ENCODE data around the gene PID1. TPM values are rescaled to one million over a fixed set of nuclear protein-coding genes. Genes with fewer than 3 reads are reported as not detected.

Gene PID1
- total RNA-seq, 1 experiment from 2014 or later, result 2.9 TPM

- intact Hi-C loops (cut with micrococcal nuclease; ENCODE audit: unreplicated experiment) (no loop called here), in situ Hi-C loops (cut with HindIII; ENCODE audit: low pct_unique_long_range_greater_than_20kb, low sequenced_read_pairs) (no loop called here)
- Histone ChIP-seq H3K4me3 (ENCODE audit: low read depth in 2 of 2, low read length in 2 of 2) (no peak overlapping the region), H3K36me3 (ENCODE audit: control insufficient read depth, insufficient read depth, low read length) (no peaks in the 10 kb centered on the region), H3K27ac (ENCODE audit: low read length) (no peak overlapping the region), H3K27me3 (ENCODE audit: control insufficient read depth, insufficient read depth, low read length) (no peaks in the 10 kb centered on the region), H3K4me1 (ENCODE audit: control insufficient read depth, insufficient read depth, low read length) (no peaks in the 10 kb centered on the region), H3K9me3 (ENCODE audit: control insufficient read depth, insufficient read depth, low read depth, low read length) (no peaks in the 10 kb centered on the region)
- ATAC-seq (no peak), DNase-seq (ENCODE audit: low read depth, low spot score) (no peak)
- POLR2A ChIA-PET, result interaction anchor here (0.7 kb wide), 1 partner anchor 1567 kb away, joined by 5 read pairs; no protein-coding TSS in a partner anchor
- CTCF ChIA-PET, result no interaction called here
- no TSS peak for BruUV-seq (replicated peaks)
- TF ChIP-seq SIN3A (IDR thresholded peaks at IDR 0.05; ENCODE audit: borderline replicate concordance, insufficient read depth, low read depth, low read length) (no peak), CTCF (IDR thresholded peaks at IDR 0.05) (no peak), REST (IDR thresholded peaks at IDR 0.05; ENCODE audit: insufficient read depth in 1 of 2, low read depth in 2 of 2, low read length in 1 of 2) (no peak), POLR2AphosphoS5 (IDR thresholded peaks at IDR 0.05; ENCODE audit: low read depth, low read length) (no peak), TCF7L2 (IDR thresholded peaks at IDR 0.05; ENCODE audit: low read depth, low read length) (no peak)
Observed at GRCh38 chr2:229202646-229203045, 68.4 kb downstream of the PID1 start.

- DNase-seq (ENCODE audit: low read depth, low spot score) (no peak), ATAC-seq (no peak)
- POLR2A ChIA-PET, result no interaction called here
Observed at GRCh38 chr2:229201521-229201920, 69.6 kb downstream of the PID1 start.

More at GRCh38 chr2:229201521-229201920, 69.6 kb downstream of the PID1 start:
- no TSS peak for BruUV-seq (replicated peaks)
- Histone ChIP-seq H3K27me3 (ENCODE audit: control insufficient read depth, insufficient read depth, low read length) (no peaks in the 10 kb centered on the region), H3K4me1 (ENCODE audit: control insufficient read depth, insufficient read depth, low read length) (no peaks in the 10 kb centered on the region), H3K9me3 (ENCODE audit: control insufficient read depth, insufficient read depth, low read depth, low read length) (no peaks in the 10 kb centered on the region), H3K27ac (ENCODE audit: low read length) (no peak overlapping the region), H3K36me3 (ENCODE audit: control insufficient read depth, insufficient read depth, low read length) (no peaks in the 10 kb centered on the region), H3K4me3 (ENCODE audit: low read depth in 2 of 2, low read length in 2 of 2) (no peak overlapping the region)
- CTCF ChIA-PET, result no interaction called here
- intact Hi-C loops (cut with micrococcal nuclease; ENCODE audit: unreplicated experiment), result no loop called here
- TF ChIP-seq SIN3A (IDR thresholded peaks at IDR 0.05; ENCODE audit: borderline replicate concordance, insufficient read depth, low read depth, low read length), result no peak
- no peak for TF ChIP-seq TCF7L2 (IDR thresholded peaks at IDR 0.05; ENCODE audit: low read depth, low read length)
- no peak for TF ChIP-seq POLR2AphosphoS5 (IDR thresholded peaks at IDR 0.05; ENCODE audit: low read depth, low read length)
- no peak for TF ChIP-seq REST (IDR thresholded peaks at IDR 0.05; ENCODE audit: insufficient read depth in 1 of 2, low read depth in 2 of 2, low read length in 1 of 2)
- no peak for TF ChIP-seq CTCF (IDR thresholded peaks at IDR 0.05)
- in situ Hi-C loops (cut with HindIII; ENCODE audit: low pct_unique_long_range_greater_than_20kb, low sequenced_read_pairs), result no loop called here

Data from Panc1 (cell line).